Neural cell (in vitro differentiated cells): Measurements from ENCODE around the gene TRIM9. TPM values are rescaled to one million over a fixed set of nuclear protein-coding genes. Genes with fewer than 3 reads are reported as not detected.

Experiments
- H2AFZ ChIP-seq: fragments of 200-600, 300-800 bp; sonication (generic), shearing (Covaris generic); 2 replicates; pipeline ENCODE4 v1.6.0; 2014; ENCODE audit warnings: low read depth, mild to moderate bottlenecking, antibody characterized with exemption, low read length, moderate library complexity
- H3F3A ChIP-seq: fragments of 200-600 bp; shearing (Covaris generic); 2 replicates; pipeline ENCODE4 v1.6.1; 2016; ENCODE audit warnings: mild to moderate bottlenecking, moderate library complexity, mixed read lengths, antibody characterized with exemption, low read length; ENCODE audit not compliant: insufficient read depth, poor library complexity, severe bottlenecking
- H3K27ac ChIP-seq: fragments of 200-600, 300-800 bp; sonication (generic), shearing (Covaris generic); 2 replicates; pipeline ENCODE4 v1.5.1; 2014; ENCODE audit warnings: mild to moderate bottlenecking, low read length, moderate library complexity
- H3K27me3 ChIP-seq: fragments of 300-800, 200-600 bp; sonication (generic), shearing (Covaris generic); 2 replicates; pipeline ENCODE4 v1.6.0; 2014; ENCODE audit warnings: mild to moderate bottlenecking, low read depth, low read length, moderate library complexity; ENCODE audit not compliant: insufficient read depth
- H3K36me3 ChIP-seq: fragments of 300-800, 200-600 bp; sonication (generic), shearing (Covaris generic); 2 replicates; pipeline ENCODE4 v1.5.1; 2014; ENCODE audit warnings: mild to moderate bottlenecking, antibody characterized with exemption, low read length, moderate library complexity; ENCODE audit not compliant: insufficient read depth
- H3K4me2 ChIP-seq: fragments of 300-800, 200-600 bp; sonication (generic), shearing (Covaris generic); 2 replicates; pipeline ENCODE4 v1.6.0; 2014; ENCODE audit warnings: mild to moderate bottlenecking, low read length
- H3K4me3 ChIP-seq: fragments of 300-800, 200-600 bp; sonication (generic), shearing (Covaris generic); 2 replicates; pipeline ENCODE4 v1.5.1; 2014; ENCODE audit warnings: mild to moderate bottlenecking, low read length, moderate library complexity
- H3K79me2 ChIP-seq: fragments of 200-600 bp; shearing (Covaris generic); replicated peaks from 2 replicates; pipeline ENCODE4 v1.6.0; 2014; ENCODE audit warnings: mild to moderate bottlenecking, low read length, moderate library complexity; ENCODE audit not compliant: insufficient read depth
- H3K9ac ChIP-seq: fragments of 300-800, 200-600 bp; sonication (generic), shearing (Covaris generic); 2 replicates; pipeline ENCODE4 v1.6.1; 2016; ENCODE audit warnings: mild to moderate bottlenecking, low read length, mixed read lengths
- H3K9me2 ChIP-seq: fragments of 200-600 bp; shearing (Covaris generic); 2 replicates; pipeline ENCODE4 v1.6.1; 2016; ENCODE audit warnings: mild to moderate bottlenecking, low read length, mixed read lengths; ENCODE audit not compliant: insufficient read depth
- H3K9me3 ChIP-seq: fragments of 200-600, 300-800 bp; sonication (generic), shearing (Covaris generic); 2 replicates; pipeline ENCODE4 v1.6.1; 2016; ENCODE audit warnings: mild to moderate bottlenecking, mixed run types, low read length, moderate library complexity, mixed read lengths
- H4K20me1 ChIP-seq: fragments of 200-600 bp; shearing (Covaris generic); 2 replicates; pipeline ENCODE4 v1.6.1; 2016; ENCODE audit warnings: mild to moderate bottlenecking, mixed run types; ENCODE audit not compliant: insufficient read depth
- EP300 ChIP-seq: fragments of 450-650 bp; conservative IDR thresholded peaks from 2 replicates; pipeline ENCODE4 v1.6.1; 2014; ENCODE audit warnings: antibody characterized with exemption, mild to moderate bottlenecking, moderate library complexity; ENCODE audit not compliant: poor library complexity, severe bottlenecking
- EZH2 ChIP-seq: fragments of 200-600, 300-800 bp; shearing (Covaris generic), sonication (generic); IDR thresholded peaks from 2 replicates; pipeline ENCODE4 v1.6.1; 2014; ENCODE audit warnings: antibody characterized with exemption, low read length, borderline replicate concordance, mild to moderate bottlenecking; ENCODE audit not compliant: insufficient read depth, poor library complexity, severe bottlenecking
- MXI1 ChIP-seq: fragments of 450-650 bp; conservative IDR thresholded peaks from 2 replicates; pipeline ENCODE4 v1.6.1; 2014; ENCODE audit warnings: antibody characterized with exemption, mild to moderate bottlenecking; ENCODE audit not compliant: poor library complexity, severe bottlenecking
- POLR2AphosphoS5 ChIP-seq: IDR thresholded peaks from 2 replicates; pipeline ENCODE4 v1.6.1; 2012
- RAD21 ChIP-seq: fragments of 450-650 bp; conservative IDR thresholded peaks from 2 replicates; pipeline ENCODE4 v1.6.1; 2014; ENCODE audit warnings: antibody characterized with exemption, mild to moderate bottlenecking, moderate library complexity
- SMC3 ChIP-seq: fragments of 450-650 bp; conservative IDR thresholded peaks from 2 replicates; pipeline ENCODE4 v1.6.1; 2014; ENCODE audit warnings: antibody characterized with exemption, mild to moderate bottlenecking, moderate library complexity; ENCODE audit not compliant: poor library complexity
- TAF1 ChIP-seq: IDR thresholded peaks from 2 replicates; pipeline ENCODE4 v1.6.1; 2012; ENCODE audit warnings: low read depth
- polyA plus RNA-seq: library from polyadenylated mRNA; depleted of rRNA; stranded (reverse); fragments of >200 nt; gene quantifications from 2 replicates; pipeline ENCODE4 v1.2.3, GENCODE V29; 2014
- TF ChIP-seq, protein P1 (sequence below): fragments of 450-650 bp; IDR thresholded peaks from 2 replicates; pipeline ENCODE4 v1.5.1; 2014; ENCODE audit warnings: antibody characterized with exemption, mild to moderate bottlenecking, moderate library complexity; ENCODE audit not compliant: poor library complexity, severe bottlenecking
- TF ChIP-seq, protein P2 (sequence below): IDR thresholded peaks from 2 replicates; pipeline ENCODE4 v1.6.1; 2012; ENCODE audit warnings: borderline replicate concordance

TRIM9 gene
- polyA plus RNA-seq, 1 donor from 2014 or later, result 15.9 TPM

DNA sequence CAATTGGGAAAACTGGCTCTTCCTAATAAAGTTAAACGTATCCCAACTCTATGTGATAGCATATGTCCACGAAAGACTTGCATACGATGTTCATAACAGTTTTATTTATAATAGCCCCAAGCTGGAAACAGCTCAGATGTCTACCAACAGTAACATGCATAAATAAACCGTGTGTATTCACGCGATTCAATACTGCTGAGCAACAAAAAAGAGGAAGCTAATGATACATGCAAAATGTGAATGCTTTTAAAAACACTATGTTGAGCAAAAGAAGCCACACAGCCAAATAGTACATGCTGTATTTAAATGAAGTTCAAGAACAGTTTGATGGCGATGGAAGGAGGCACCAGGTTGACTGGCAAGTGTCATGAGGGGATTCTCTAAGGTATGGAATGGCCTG, 55.7 kb downstream of the TRIM9 start:
- no peaks in the 10 kb centered on the region for H3K9me3 ChIP-seq
- H3K27me3 ChIP-seq, result no peaks in the 10 kb centered on the region
- no peak overlapping the region for H3K4me3 ChIP-seq
- H3K36me3 ChIP-seq, result no peaks in the 10 kb centered on the region
- no peak overlapping the region for H3K27ac ChIP-seq
- H3K9me2 ChIP-seq, result no peaks in the 10 kb centered on the region
- H3K79me2 ChIP-seq, result no peaks in the 10 kb centered on the region
- no peak overlapping the region for H3K9ac ChIP-seq
- TF ChIP-seq POLR2AphosphoS5, result no peak
- TF ChIP-seq, protein P1, sequence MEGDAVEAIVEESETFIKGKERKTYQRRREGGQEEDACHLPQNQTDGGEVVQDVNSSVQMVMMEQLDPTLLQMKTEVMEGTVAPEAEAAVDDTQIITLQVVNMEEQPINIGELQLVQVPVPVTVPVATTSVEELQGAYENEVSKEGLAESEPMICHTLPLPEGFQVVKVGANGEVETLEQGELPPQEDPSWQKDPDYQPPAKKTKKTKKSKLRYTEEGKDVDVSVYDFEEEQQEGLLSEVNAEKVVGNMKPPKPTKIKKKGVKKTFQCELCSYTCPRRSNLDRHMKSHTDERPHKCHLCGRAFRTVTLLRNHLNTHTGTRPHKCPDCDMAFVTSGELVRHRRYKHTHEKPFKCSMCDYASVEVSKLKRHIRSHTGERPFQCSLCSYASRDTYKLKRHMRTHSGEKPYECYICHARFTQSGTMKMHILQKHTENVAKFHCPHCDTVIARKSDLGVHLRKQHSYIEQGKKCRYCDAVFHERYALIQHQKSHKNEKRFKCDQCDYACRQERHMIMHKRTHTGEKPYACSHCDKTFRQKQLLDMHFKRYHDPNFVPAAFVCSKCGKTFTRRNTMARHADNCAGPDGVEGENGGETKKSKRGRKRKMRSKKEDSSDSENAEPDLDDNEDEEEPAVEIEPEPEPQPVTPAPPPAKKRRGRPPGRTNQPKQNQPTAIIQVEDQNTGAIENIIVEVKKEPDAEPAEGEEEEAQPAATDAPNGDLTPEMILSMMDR, result no peak
- no peak for TF ChIP-seq EP300
- no peak for TF ChIP-seq SMC3
- TF ChIP-seq TAF1, result no peak
- TF ChIP-seq, protein P2, sequence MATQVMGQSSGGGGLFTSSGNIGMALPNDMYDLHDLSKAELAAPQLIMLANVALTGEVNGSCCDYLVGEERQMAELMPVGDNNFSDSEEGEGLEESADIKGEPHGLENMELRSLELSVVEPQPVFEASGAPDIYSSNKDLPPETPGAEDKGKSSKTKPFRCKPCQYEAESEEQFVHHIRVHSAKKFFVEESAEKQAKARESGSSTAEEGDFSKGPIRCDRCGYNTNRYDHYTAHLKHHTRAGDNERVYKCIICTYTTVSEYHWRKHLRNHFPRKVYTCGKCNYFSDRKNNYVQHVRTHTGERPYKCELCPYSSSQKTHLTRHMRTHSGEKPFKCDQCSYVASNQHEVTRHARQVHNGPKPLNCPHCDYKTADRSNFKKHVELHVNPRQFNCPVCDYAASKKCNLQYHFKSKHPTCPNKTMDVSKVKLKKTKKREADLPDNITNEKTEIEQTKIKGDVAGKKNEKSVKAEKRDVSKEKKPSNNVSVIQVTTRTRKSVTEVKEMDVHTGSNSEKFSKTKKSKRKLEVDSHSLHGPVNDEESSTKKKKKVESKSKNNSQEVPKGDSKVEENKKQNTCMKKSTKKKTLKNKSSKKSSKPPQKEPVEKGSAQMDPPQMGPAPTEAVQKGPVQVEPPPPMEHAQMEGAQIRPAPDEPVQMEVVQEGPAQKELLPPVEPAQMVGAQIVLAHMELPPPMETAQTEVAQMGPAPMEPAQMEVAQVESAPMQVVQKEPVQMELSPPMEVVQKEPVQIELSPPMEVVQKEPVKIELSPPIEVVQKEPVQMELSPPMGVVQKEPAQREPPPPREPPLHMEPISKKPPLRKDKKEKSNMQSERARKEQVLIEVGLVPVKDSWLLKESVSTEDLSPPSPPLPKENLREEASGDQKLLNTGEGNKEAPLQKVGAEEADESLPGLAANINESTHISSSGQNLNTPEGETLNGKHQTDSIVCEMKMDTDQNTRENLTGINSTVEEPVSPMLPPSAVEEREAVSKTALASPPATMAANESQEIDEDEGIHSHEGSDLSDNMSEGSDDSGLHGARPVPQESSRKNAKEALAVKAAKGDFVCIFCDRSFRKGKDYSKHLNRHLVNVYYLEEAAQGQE, result no peak
- TF ChIP-seq EZH2, result no peak
- no peak for TF ChIP-seq MXI1
- TF ChIP-seq RAD21, result no peak
- H3K4me2 ChIP-seq, result no peak overlapping the region
- no peaks in the 10 kb centered on the region for H4K20me1 ChIP-seq
- peaks cover 6% of the 10 kb centered on the region for H3F3A ChIP-seq
- H2AFZ ChIP-seq, result no peak overlapping the region

DNA sequence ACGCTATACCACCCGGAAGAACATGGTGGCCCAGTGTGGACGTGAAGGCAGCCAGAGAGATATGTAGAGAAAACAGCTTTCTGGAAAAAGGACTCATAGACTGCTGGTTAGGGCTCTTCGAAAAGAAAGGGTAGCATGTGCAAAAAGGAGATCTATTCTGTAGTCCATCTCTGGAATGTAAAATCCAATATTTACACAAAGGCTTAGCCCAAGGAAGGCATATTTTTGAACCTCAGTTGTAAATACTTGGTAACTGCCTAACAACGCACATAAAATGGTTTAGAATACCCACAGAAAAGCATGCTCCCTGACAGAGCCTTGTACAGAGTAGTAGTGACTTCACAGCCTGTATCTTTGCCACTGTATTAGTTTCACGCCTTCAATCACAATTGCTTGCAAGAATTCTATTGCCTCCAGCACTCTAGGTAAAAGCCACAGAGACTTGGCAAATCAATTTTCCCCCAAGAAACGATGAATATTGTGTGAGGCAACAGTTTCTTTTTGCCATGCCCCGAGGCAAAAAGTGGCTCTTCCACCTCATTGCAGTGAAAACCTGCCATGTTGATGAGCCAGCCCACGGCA, 59.2 kb downstream of the TRIM9 start:
- Histone ChIP-seq H3K79me2 (no peaks in the 10 kb centered on the region), H3F3A (no peaks in the 10 kb centered on the region), H3K27ac (no peak overlapping the region), H3K27me3 (no peaks in the 10 kb centered on the region), H4K20me1 (no peaks in the 10 kb centered on the region), H3K4me3 (no peak overlapping the region), H3K9ac (no peak overlapping the region), H3K9me2 (no peaks in the 10 kb centered on the region), H3K9me3 (no peaks in the 10 kb centered on the region), H2AFZ (no peak overlapping the region), H3K36me3 (no peaks in the 10 kb centered on the region), H3K4me2 (no peak overlapping the region)
- TF ChIP-seq EZH2, result no peak
- TF ChIP-seq, protein P1, result no peak
- TF ChIP-seq, protein P2, result no peak
- no peak for TF ChIP-seq SMC3
- TF ChIP-seq EP300, result no peak
- no peak for TF ChIP-seq RAD21
- TF ChIP-seq MXI1, result no peak
- TF ChIP-seq TAF1, result no peak
- no peak for TF ChIP-seq POLR2AphosphoS5
